ELF-1 (cell line): ENCODE data around the gene B4GALT5.

Experiments
- DNase-seq: peaks from one replicate; pipeline ENCODE4 v3.0.0-alpha.2; 2016; ENCODE audit warnings: low read depth, low spot score

The B4GALT5 gene

DNA sequence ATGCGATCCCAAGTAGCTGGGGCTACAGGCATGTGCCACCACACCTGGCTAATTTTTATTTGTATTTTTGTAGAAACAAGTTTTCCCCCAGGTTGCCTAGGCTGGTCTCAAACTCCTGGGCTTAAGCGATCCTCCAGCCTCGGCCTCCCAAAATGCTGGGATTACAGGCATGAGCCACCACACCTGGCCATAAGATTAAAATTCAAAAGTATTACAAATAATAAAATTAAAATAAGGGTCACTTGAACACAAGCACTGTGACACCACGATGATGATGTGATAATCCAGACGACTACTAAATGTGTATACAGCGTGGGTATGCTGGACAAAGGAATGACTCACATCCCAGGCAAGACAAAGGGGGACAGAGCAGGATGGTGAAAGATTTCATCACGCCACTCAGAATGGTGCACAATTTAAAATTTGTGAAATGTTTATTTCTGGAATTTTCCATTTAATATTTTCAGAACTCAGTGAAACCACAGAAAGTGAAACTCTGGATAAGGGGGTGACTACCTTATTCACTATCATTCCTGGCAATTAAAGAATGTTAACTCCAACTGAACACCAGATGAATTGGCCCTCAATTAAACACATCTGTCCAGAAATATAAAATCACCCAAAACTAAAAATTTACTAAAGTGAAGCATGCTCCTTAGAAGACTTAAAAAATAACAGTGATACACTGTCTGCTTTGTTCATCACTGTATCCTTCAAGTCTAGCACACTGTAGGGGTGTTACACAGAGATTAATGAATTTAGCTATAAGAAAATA, 13.1 kb downstream of the B4GALT5 start:
- DNase-seq = no peak

DNA sequence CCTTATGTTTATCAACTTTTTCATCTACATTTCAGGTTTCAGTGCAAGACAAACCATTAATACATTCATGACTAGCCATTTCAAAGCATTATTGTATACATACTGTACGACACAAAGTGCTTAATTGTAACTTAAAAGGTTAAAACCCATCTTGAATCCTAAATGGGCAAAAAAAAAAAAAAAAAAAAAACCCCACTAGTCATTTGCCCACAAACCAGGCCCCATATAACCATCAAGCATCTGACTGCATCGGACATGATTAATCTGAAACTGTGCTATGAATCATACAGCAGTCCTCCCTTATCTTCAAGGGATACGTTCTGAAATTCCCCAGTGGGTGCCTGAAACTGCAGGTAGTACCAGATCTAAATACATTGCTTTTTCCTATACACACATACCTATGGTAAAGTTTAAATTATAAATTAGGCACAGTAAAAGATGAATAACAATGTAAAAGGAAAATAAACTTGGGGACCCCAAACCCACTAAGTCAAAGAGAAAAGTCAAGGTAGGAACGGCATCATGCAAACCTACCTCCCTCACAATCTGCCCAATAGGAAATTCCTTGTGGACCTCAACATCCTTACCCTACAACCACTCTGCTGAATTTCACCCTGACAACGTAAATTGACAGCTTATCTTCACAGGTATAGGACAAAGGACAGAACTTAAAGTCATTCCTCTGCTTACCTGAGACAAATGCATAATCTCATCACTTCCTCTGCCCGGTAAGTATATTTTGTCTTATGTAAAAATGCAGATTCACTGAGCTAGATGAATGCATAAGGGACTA, 14.3 kb downstream of the B4GALT5 start:
- no peak for DNase-seq

DNA sequence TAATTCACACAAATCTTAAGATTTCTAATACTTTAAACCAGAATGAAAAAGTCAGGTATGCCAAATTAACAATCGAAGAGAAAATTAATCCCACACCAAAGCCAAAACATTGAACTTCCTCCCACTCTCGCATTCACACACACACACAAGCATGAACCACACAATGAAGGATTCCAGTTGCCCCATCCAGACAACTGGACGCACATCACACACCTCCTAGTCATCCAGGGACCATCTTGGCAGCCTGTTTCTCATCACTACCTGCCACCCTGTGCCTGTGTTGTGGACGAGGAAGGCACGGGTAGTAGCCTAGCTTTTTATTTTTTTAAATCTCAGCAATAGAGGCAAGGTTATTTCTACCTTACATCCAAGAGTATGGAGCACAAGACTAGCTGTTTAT, 15.2 kb downstream of the B4GALT5 start:
- no peak for DNase-seq

DNA sequence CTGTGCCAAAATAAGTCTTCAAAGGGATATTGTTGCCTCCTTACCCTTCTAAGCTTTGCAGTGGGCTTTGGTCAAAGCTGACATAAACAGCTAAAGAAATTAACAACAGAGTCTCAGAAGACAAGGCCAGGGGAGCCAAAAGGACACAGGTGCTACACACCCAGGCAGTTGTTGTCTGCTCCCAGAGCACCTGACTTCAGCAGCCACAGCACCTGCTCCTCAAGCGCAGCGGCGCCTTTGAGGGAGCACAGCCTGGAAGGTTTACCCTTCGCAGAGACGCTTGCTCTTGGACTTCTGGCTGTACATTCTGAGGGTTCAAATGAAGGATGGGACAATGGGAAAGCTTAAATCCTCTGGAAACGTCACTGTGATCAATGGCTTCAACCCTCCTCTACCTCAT, 16.6 kb downstream of the B4GALT5 start:
- no peak for DNase-seq

DNA sequence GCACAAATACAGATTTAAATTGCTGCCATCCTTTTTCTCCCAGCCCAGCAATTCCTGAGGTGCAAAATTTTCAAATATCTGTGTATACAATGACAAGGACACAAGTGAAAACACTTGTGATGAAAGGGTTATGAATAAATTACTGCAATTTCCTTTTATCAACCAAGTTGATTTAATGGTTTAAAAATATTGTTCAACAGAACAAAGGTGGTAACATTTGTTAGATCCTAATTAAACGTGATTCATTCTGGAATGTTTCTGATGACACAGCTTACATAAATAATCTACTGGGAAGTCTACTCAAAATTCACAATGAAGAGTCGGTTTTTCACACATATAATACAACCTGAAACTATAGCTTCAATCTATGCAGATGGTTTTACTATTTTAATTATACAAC, 17.1 kb downstream of the B4GALT5 start:
- no peak for DNase-seq

DNA sequence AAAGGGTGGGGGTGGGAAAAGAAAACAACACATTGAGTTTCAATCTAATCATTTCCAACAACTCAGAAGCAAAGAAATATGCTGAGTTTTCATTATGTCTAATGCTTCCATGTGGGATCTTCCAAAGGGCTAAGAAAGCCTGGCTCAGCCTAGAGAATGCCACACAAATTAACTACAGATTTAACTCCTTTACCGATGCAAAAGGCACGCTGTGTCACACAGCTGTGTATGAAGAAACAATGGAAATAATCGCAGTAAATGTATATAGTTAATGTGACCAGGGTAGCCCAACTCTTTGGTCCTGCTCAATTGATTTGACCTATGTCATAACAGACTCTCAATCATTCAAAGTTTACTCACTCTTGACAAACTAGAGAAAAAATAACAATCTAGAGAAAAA, 17.8 kb downstream of the B4GALT5 start:
- DNase-seq = no peak

DNA sequence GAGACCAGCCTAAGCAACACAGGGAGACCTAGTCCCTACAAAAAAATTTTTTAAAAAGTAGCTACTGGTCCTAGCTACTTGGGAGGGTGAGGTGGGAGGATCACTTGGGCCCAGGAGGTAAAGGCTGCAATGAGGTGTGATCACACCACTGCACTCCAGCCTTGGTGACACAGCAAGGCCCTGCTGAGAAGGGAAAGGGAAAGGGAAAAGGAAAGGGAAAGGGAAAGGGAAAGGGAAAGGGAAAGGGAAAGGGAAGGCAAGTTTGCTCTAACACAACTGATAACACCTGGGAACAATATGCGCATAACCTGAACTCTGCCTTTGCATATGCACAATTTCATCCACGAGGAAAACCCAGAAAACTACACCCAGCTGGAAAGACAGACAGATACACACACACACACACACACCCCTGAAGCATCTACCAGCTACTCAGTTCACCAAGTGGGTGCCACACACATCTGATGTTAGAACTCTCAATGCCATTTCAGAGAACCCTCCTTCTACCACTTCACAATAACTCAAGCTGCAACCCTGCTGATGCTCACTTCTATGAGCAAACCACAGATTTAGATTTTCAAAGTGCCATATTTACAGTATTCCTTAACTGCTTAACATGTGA, 19.1 kb downstream of the B4GALT5 start:
- DNase-seq = peak; percentile 27

DNA sequence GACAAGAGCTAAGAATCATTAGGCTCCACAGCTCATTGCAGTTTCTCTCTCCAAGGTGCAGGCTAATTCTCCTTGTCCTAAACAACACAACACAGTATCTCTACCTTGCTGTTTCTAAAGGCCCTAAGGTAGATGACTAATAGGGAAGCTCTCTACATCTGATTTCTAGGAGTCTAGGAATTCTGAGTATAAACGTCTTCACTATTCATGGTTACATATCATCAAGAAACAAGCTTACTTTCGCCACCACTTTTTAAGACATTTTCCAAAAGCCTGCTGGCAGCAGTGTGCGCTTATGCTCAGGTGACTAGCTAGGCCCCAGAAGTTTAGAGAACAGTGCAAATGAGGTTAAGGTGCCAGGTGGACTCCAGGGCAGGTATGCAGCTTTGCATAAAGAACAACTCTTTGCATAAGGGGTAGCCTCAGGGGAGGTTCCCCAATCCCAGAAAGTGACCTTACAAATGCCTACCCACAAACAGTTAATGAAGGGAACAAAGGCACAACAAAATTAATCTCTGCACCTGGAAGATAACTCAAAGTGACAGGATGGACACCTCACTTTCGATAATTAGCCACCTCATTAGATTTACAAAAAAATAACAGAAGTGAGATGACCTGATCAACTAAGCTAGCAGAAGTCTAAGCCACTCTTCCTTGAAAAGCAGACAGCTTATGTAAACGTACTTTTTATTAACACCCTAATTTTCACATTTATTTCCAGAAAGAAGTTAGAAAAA, 20.1 kb downstream of the B4GALT5 start:
- no peak for DNase-seq

DNA sequence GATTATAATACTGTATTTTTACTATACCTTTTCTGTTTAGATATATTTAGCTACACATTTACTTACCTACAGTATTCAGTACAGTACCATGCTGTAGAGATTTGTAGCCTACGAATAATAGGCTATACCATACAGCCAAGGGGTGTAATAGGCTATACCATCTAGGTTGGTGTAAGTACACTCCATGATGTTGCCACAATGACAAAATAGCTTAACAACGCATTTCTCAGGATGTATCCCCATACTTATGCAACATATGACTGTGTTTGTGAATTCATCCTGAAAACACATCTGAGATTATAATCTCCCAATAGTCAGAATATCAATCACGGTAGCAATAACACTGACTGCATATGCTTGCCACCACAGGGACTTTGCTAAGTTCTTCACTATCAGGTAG, 20.7 kb downstream of the B4GALT5 start:
- DNase-seq = no peak

DNA sequence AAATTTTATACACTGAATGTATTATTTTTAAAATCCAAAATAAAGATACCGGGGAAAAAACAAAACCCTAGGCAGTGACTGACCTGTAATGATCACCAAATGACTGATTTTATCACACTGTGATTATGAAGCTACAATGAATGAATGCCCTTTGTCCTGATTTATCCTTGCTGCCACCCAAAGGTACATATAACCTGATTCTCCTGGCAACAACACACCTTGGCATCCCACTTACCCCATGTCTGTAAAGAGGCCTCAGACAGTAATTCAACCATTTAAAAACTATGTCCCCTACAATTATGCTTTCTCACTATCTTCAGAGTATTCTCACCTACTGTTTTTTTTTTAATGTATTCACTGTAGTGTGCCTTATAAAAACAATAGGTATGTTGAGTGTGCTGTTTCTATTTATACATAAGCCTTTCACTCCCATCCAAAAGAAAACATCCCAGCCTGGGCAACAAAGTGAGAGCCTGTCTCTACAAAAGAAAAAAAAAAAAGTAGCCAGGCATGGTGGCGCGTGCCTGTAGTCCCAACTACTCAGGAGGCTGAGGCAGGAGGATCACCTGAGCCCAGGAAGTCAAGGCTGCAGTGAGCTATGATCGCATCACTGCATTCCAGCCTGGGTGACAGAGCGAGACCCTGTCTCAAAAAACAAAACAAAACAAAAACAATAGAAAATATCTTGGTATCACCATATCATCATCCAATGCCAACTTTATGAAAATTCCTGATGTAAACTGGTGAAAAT, 21.7 kb downstream of the B4GALT5 start:
- DNase-seq = no peak

DNA sequence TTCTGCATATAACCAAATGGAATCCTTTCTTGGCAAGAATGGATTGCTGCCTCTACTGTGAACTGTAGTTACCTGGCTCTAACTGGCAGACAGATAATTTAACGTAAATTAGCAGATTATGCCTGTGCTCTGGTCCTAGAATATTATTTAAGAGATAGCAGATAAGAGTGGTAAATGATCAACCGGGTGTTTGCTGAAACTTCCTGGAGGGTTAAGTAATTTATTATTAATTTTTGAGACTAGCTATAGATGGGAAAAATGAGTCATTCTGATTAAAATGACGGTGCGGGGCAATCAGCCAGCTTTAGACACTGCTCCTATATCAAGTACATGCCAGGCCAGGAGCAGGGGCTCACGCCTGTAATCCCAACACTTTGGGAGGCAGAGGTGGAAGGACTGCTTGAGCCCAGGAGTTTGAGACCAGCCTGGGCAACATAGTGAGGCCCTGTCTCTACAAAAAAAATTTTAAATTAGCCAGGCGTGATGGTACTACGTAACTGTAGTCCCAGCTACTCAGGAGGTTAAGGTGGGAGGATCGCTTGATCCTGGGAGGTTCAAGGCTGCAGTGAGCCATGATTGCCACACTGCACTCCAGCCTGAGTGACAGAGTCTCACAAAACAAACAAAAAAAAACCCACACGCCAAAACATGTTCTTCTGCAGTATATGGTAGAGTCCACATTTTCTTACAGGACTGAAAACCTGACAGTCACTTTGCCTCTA, 22.6 kb downstream of the B4GALT5 start:
- no peak for DNase-seq

DNA sequence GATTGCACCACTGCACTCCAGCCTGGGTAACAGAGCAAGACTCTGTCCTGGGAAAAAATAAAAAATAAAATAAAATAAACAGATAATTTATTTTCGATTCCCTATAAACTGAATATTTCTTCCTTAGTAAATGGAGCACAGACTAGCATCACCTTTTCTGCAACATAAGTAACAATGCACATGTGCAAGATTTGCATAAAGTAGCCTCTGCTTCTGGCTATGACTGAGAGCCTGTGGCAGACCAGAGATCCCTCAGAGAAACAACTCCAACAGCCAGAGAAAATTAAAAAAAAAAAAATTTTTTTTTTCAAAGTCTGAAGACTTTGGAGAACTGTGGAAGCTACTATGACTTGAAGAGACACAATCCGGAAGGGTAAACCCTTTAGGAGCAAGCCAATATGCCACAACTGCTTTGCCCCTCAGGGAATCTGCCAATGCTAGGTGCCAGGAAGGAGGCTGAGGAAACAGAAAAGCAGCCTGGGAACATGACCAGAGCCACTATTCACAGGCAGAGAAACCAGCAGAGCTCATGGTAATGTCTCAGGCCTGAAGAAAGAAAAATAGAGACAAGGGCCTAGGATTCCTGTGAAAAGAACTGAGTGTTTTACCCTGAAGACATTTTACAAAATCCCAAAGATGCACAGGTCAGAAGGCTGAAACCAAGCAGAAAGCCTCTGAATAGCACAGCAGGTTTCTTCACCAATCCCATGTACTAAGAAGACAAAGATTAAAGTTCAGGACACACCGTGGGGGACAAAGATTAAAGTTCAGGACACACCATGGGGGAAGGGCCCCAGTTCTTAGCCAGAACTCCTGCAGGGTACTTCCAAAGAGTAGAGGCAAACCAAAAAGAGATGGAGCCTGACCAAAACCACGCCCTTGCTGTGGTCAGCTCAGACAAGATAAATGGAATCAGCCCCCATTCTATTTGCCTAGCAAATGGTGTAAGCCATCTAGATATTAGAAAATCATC, 25.8 kb downstream of the B4GALT5 start:
- peak; percentile 57 for DNase-seq

DNA sequence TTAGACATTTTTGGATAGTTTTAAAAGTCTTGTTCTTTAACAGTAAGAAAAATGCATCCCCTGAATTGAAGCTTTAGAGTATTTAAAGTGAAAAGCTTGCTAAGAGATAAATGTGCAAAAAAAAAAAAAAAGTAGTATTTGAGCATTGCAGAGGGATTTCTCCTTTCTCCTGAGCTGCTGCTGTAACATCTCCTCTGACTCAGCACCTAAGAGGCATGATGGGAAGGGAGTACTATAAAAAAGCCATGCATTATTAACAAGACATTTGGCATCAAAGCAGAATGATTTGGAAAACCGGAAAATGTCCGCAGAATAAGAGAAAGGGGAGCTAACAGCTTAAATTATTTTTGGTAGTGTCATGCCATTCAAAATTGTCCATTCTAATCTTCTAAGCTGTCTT, 27.9 kb downstream of the B4GALT5 start:
- no peak for DNase-seq

DNA sequence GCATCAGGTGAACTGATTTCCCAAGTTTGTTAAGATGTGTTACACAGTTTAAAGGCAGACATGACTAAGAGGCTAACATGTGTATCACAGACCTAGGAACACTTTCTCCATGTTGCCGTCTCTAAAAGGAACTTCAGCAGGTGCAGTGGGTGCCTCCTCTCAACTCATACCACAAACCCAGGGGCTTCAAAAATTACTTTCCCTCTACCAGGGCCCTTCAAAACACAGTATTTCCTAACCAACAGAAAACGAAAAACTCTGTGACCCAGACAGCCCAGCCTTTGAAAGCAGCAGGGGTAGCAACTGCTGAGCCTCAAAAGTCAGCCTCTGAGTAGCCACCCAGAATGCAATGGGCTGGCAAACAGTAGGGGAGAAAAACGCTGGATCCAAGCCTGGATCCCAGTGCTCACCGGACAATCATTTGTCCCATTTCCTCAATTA, 28.5 kb downstream of the B4GALT5 start:
- DNase-seq = no peak

DNA sequence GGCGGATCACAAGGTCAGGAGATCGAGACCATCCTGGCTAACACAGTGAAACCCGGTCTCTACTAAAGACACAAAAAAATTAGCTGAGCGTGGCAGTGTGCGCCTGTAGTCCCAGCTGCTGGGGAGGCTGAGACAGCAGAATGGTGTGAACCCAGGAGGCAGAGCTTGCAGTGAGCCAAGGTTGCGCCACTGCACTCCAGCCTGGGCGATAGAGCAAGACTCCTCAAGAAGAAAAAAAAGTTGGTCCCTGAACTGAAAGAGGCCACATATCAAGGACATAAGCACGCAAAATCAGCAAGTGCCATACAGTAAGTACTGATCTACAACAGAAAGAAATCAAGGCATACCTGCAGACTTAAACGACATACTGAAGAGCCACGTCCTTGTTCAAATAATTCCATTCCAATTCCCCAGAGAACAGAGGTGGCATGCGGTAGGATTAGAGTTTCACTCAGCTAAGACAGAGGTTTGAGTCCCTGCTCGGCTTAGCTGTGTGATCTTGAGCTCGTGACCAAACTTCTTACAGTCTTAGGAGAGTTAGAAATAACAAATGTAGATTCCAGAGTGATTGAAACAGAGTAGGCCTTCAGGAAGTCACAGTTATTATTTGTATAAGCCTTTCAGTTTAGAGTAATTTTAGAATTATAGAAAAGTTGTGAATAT, 29.2 kb downstream of the B4GALT5 start:
- DNase-seq = no peak

DNA sequence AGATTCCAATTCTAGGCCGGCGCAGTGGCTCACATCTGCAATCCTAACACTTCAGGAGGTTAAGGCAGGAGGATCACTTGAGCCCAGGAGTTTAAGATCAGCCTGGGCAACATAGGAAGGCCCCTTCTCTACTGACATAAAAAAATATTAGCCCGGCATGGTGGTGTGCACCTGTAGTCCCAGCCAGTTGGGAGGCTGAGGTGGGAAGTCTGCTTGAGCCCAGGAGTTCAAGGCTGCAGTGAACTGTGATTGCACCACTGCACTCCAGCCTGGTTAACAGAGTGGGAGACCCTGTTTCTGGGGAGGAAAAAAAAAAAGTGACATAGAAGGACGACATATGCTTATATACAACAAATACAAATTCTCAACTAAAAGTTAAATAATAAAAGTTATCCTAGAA, 30.9 kb downstream of the B4GALT5 start:
- DNase-seq = no peak

DNA sequence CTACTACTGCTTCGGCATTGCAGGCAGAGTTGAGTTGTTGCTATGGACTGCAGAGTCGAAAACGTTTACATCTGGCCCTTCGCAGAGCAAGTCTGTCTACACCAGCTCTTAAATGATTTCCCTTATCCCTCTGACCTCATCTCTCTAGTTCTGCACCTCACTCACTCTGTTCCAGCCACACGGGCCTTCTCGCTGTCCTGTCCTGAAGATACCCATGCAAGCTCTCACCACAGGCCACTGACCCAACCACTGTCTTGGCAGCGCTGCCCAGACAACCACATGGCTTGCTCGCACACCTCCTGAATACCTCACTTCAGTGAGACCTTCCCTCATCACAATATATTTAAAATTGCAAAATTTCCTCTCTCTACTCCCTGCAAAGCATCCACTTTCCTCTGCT, 31.4 kb downstream of the B4GALT5 start:
- no peak for DNase-seq

DNA sequence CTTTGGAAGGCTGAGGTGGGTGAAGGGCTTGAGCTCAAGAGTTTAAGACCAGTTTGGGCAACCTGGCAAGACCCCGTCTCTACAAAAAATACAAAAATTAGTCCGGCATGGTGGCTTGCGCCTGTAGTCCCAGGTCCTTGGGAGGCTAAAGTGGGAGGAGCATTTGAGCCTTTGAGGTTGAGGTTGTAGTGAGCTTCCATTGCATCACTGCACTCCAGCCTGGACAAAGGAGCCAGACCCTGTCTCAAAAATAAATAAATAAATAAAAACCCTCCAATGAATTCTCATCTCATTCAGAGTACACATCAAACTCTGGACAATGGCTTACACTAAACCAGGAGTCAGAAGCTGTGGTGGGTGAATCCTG, 31.8 kb downstream of the B4GALT5 start:
- no peak for DNase-seq

DNA sequence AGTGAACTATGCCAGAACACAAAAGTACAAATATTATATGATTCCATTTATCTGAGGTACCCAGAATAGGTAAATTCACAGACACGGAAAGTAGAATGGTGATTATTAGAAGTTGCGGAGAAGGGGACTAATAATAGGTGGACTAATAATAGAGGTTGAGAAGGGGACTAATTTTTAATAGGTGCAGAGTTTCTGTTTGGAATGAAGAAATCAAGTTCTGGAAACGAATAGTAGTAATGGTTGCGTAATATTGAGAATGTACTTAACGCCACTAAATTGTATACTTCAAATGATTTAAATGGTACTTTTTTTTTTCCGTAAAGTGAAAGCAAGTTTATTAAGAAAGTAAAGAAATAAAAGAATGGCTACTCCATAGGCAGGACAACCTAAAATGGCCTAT, 33.2 kb downstream of the B4GALT5 start:
- DNase-seq = no peak
